ES-I3 (cell line): ENCODE data around the gene ESYT1.

Experiments used
- H3K36me3 ChIP-seq: 2 replicates; pipeline ENCODE4 v1.6.1; 2013; ENCODE audit warnings: mild to moderate bottlenecking, low read length, control low read depth, moderate library complexity; ENCODE audit not compliant: insufficient read depth
- H3K4me1 ChIP-seq: 2 replicates; pipeline ENCODE4 v1.6.1; 2013; ENCODE audit warnings: mild to moderate bottlenecking, control low read depth, low read length; ENCODE audit not compliant: insufficient read depth
- H3K9ac ChIP-seq: 2 replicates; pipeline ENCODE4 v1.6.1; 2013; ENCODE audit warnings: low read depth, mild to moderate bottlenecking, low read length, moderate library complexity
- H3K9me3 ChIP-seq: 2 replicates; pipeline ENCODE4 v1.6.1; 2013; ENCODE audit warnings: mild to moderate bottlenecking, low read length, moderate library complexity; ENCODE audit not compliant: control insufficient read depth, insufficient read depth

Gene ESYT1

DNA sequence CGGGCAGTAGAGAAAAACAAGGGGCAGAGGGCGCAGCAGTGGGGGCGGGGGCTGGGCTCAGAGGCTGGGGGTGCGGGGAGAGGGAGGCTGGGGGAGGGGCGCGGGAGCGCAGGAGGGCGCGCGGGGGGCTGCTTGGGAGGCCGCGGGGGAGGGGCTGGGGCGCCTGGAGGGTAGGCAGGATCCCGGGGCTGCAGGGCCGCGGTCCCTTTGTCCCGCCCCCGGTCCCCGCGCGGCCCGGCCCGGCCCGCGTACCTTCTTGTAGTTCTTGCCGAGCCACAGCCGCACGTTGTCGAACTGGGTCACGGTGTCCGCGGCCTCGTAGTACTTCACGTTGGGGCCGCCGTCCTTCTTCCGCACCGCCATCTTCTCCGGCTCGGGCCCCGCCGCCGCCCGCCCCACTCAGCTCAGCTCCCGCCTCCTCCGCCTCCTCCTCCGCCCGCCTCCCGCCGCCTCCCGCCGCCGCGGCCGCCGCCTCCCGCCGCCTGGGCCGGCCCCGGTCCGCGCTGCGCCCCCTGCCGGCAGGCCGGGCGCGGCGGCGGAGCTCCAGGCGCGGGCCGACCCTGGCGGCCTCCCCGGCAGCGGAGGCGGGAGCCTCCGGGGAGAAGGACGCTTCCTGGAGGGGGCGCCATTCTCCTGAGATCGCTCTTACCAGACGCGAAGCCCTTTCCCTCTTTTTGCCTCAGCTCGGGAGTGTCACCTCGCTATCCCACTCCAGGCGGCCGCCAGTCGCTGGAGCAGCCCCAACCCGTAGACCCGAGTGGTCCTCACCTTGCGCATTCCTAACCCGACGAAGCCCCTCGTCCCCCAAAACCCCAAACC lies 61.2 kb downstream of the ESYT1 start, which contains the start of gene SMARCC2:
SMARCC2 (minus strand) TSS at position 385 of the 819 bp plus-strand sequence; CDS start at position 363, 22 bp downstream.
- Histone ChIP-seq H3K4me1 (peaks cover 4% of the 10 kb centered on the region; the same call in 1 of the 2 replicates), H3K9me3 (no peaks in the 10 kb centered on the region), H3K9ac (peak within 1 kb of the TSS; percentile 89), H3K36me3 (peaks cover 5% of the 10 kb centered on the region)

DNA sequence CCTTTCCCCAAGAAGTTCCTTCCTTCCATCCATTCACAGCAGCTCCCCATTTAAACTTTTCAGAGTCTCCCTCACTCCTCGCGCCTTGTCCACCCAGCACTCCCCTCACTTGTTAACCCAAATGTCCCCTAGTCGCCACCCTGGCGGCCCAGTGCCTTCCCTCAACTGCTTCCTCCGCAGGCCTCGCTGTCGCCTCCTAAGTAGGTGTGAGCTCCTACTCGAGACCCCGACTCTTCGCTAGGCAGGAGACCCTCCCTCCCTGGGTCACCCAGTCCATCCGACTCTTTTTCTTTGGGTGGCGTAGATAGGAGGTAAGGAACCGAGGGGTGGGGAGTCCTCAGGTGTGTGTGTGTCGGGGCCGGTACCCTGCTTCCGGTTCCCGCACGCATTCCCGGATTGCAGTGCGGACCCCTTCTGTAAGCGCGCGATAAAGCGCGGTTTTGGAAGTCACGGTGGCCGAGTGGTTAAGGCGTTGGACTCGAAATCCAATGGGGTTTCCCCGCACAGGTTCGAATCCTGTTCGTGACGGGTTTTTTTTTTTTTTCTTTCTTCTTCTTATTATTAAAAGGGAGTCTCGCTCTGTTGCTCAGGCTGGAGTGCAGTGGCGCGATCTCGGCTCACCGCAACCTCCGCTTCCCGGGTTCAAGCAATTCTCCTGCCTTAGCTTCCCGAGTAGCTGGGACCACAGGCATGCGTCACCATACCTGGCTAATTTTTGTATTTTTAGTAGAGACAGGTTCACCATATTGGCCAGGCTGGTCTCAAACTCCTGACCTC lies 62.0 kb downstream of the ESYT1 start:
- Histone ChIP-seq H3K9me3 (no peaks in the 10 kb centered on the region), H3K36me3 (peaks cover 5% of the 10 kb centered on the region; the same call in 1 of the 2 replicates), H3K9ac (peak overlapping the region; percentile 89), H3K4me1 (peaks cover 4% of the 10 kb centered on the region; the same call in 1 of the 2 replicates)

GRCh38 chr12:56190695-56191155 lies 62.7 kb downstream of the ESYT1 start:
- peaks cover 4% of the 10 kb centered on the region; the same call in 1 of the 2 replicates for H3K36me3 ChIP-seq
- H3K9me3 ChIP-seq, result no peaks in the 10 kb centered on the region
- H3K9ac ChIP-seq, result peak overlapping the region; percentile 89
- peaks cover 4% of the 10 kb centered on the region; the same call in 1 of the 2 replicates for H3K4me1 ChIP-seq

GRCh38 chr12:56192582-56192981 lies 64.5 kb downstream of the ESYT1 start:
- Histone ChIP-seq H3K9ac (no peak overlapping the region), H3K9me3 (no peaks in the 10 kb centered on the region), H3K36me3 (no peaks in the 10 kb centered on the region), H3K4me1 (peaks cover 4% of the 10 kb centered on the region; the same call in 1 of the 2 replicates)

DNA sequence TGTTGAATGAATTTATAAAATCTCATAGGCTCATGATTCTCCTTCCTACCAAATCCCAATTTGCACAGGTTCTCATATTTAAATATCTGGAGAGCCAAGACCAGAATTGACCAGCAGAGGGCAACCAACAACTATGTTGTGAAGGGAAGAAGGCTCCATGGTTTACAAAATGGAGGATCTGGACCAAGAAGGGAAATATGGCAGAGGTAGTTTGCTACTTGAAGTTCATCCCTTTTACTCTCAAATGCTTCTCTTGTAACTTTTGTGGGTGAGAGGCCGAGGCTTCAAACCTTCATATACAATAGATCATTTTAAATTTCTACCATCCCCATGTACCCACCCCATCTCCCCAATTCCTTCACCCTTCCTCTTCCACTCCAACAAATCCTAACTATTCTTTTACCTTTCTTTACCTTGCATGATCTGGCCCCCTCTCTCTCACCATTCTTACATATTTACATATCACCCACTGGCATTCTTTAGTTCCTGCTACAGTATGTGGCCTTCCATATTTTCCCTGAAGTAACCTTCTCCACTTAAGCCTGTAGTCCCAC lies 65.0 kb downstream of the ESYT1 start:
- H3K9me3 ChIP-seq, result no peaks in the 10 kb centered on the region
- H3K36me3 ChIP-seq, result no peaks in the 10 kb centered on the region
- peaks cover 2% of the 10 kb centered on the region; the same call in 1 of the 2 replicates for H3K4me1 ChIP-seq
- H3K9ac ChIP-seq, result no peak overlapping the region
